HG03196 (cell line): Measurements from ENCODE around the gene ARHGAP42.
"Not testable (repeated sequence)": the region's sequence is repeated elsewhere in the genome, so short reads cannot be mapped to it uniquely, and the experiment has no call there.

Experiments used
- ATAC-seq: cut with Tn5 transposase; IDR thresholded peaks from one replicate; pipeline ENCODE4 v1.9.1; 2021; ENCODE audit not compliant: unreplicated experiment

Gene ARHGAP42, protein sequence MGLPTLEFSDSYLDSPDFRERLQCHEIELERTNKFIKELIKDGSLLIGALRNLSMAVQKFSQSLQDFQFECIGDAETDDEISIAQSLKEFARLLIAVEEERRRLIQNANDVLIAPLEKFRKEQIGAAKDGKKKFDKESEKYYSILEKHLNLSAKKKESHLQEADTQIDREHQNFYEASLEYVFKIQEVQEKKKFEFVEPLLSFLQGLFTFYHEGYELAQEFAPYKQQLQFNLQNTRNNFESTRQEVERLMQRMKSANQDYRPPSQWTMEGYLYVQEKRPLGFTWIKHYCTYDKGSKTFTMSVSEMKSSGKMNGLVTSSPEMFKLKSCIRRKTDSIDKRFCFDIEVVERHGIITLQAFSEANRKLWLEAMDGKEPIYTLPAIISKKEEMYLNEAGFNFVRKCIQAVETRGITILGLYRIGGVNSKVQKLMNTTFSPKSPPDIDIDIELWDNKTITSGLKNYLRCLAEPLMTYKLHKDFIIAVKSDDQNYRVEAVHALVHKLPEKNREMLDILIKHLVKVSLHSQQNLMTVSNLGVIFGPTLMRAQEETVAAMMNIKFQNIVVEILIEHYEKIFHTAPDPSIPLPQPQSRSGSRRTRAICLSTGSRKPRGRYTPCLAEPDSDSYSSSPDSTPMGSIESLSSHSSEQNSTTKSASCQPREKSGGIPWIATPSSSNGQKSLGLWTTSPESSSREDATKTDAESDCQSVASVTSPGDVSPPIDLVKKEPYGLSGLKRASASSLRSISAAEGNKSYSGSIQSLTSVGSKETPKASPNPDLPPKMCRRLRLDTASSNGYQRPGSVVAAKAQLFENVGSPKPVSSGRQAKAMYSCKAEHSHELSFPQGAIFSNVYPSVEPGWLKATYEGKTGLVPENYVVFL

DNA sequence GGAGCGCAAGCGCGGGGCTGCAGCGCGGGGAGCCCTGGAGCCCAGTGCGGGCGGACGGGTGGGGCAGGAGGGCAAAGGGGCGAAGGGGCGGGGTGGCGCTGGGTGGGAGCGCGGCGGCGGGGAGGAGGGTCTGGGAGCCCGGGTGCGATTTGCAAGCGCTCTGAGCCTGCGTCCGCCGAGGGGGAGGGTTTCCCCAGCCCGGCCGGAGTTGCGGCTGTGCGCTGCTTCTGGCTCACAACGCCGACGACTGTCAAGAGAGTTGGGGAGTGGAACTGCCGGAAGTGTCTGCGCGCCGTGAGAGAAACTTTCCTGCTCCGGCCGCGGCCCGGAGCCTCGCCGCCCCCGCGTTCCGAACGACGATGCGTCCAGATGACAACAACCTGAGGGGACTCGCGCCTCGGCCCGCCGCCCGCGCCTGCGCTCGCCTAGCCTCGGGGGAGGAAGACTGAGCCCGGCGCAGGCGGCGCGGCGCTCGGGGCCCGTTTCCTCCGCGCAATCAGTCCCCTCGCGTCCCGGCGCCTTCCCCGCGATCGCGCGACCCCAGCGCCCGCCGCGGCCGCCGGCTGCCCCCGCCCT, at the start of gene ARHGAP42:
TSS of gene ARHGAP42 (plus strand) at position 235 of the 576 bp plus-strand sequence. CDS start 391 bp downstream, outside the sequence.
- peak; percentile 75 for ATAC-seq

DNA sequence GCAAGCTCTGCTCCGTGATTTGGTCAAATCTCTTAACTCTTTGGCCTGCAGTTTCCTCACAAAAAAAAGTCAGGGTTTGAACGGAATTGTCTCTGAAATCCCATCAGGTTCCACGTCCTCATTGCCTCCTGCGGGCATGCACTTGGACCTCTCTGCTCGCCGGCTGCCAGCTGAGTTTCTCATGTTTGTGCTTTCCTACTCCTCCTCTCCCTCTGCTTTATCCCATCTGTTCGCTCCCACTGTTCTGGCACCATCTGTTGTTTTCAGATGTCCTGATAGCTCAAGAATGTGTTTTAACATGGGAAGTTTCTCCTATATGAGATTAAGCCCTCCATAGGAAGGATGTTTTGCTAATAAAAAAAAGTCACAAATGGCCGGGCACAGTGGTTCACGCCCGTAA, 49.4 kb upstream of the ARHGAP42 start:
- ATAC-seq = no peak

DNA sequence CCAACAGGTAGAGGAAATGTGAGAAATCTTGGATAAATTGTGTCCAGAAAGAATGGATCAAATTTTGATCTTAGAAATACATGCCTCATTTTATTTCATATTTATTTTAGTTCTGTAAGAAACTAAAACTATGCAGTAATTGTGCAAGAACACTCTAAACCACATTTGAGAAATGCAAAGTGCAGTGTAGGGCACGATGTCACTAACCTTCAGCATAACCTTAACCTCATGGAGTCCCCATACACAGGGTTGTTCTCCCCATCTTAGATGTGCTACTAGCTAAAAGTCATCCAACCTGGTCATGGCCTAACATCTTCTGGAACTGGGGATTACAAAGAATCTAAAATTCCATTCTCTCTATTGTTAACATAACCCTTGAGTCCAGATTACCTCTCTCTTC, 48.4 kb upstream of the ARHGAP42 start:
- no peak for ATAC-seq

DNA sequence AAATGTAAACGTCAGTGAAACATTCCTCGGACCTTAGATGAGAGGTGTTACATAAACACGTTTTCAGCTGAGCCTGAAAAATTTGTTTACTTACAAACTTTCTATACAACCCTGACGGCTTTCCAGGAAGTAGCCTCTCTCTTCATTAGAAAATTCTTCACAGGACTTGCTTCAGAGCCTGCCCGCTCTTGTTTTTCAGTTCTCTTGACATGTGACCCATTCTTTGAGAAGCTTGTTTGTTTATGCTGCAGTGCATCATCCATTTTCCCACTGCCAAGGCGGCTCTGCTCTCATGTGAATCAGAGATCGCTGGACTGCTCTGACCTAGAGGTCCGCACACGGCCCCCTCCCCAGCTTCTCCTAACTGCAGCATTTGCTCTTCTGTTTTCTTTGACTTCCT, 47.9 kb upstream of the ARHGAP42 start:
- no peak for ATAC-seq

DNA sequence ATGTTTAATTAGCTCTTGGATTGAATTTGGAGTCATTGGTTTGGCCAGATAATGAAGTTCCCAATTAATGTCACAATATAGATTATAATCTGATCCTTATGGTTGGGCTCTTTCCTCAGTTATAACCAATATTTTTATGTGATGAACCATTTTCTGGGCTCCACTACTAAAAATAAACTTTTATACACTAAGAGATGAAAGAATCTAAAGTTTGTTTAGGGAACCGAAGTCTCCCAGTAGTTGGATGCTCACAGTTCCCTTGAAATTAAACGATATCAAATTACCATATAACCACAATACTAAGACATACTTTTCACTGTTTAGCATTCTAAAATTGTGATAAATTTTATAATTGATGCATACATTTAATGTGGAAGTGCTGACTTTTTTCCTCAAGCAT, 47.0 kb upstream of the ARHGAP42 start:
- ATAC-seq = no peak

DNA sequence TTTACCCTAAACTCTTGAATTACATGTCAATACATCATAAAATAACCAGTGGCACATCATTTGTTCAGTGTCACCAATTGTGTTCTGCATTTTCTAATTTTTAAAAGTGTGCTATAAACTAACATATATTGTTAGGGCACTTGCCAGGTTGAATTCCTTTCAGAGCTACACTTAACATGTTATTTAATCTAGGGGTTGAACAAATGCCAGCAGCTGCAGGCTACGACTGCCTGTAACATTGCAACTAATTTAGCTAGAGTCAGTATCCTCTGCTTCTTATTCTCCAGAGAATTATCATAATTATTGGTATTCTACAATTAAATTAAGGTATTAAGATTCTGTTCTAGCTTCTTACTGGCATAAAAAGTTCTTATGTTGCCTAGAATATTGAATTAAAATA, 46.4 kb upstream of the ARHGAP42 start:
- ATAC-seq = no peak

DNA sequence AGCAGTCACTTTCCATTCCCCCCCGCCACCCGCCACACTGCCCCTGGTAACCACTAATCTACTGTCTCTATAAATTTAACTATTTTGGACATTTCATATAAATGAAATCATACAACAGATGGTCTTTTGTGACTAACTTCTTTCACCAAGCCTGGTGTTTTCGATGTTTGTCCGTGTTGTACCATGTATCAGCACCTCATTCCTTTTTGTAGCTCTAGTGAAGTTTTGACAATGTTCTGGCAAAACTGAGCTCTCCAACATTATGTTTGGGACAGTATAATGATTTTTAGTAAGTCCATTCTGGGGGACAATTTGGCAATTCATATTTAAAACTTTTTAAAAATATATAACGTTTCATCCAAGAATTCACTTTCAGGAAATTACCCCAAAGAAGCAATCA, 45.6 kb upstream of the ARHGAP42 start:
- ATAC-seq = no peak

DNA sequence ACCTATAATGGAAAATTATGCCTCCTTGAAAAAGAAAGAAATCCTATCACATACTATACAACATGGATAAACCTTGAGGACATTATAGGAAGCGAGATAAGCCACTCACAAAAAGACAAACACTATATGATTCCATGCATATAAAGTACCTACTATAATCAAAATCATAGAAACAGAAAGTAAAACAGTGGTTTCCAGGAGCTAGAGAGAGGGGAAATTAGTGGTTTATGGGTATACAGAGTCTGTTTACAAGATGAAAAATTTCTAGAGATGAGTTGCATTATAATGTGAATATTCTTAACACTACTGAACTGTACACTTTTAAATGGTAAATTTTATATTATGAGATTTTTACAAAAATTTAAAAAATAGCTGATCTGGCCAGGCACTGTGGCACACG, 40.5 kb upstream of the ARHGAP42 start:
- no peak for ATAC-seq

DNA sequence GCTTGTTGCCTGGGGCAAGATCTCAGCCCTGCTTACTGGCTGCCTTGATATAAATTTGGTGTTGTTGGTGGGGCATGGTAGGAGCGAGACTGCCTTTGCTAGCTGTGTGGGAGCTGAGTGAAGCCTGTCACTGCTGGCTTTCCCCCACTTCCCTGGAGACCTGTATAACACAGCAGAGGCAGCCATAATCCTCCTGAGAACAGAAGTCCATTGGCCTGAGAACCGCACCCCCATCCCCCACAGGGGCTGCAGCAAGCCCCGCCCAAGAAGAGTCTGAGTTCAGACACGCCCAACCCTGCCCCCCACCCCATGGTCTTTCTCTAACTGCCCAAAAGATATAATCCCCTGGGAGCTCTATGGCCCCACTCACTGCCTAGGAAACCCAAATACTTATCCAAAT, 39.2 kb upstream of the ARHGAP42 start:
- no peak for ATAC-seq

DNA sequence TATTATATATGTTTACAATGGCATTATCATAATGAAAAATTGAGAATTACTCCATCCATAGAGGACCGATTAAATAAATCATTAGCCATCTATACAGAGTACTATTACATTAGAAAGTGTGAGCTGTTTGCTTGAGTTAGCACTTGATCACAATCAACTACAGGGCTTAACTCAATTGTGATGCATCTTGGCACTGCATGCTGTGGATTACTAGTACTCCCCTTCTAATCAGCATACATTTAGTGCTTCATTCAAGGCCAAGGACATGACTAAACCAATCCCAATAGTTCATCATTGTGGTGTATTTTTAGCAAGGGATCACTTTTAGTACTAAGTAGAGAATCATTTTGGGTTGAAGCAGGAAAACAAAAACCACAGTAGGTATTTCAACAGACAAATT, 23.5 kb upstream of the ARHGAP42 start:
- ATAC-seq = no peak

DNA sequence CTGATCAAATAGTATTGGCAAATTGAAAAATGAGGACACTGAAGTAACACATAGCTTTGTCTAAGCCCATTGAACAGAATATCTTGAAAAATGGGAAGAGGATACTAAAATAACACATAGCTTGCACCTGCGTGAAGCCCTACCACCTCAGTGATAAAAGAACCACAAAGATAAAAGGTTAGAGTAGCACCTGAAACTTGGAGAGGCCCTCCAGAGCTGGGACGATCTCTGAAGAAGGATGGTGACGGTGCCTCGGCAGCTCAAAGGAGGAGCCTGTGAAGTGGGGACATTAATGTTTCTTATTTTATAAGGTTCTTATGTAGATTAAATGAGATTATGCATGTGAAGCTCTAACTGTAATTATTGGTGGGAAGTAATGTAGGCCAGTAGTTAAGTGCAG, 23.1 kb upstream of the ARHGAP42 start:
- no peak for ATAC-seq

DNA sequence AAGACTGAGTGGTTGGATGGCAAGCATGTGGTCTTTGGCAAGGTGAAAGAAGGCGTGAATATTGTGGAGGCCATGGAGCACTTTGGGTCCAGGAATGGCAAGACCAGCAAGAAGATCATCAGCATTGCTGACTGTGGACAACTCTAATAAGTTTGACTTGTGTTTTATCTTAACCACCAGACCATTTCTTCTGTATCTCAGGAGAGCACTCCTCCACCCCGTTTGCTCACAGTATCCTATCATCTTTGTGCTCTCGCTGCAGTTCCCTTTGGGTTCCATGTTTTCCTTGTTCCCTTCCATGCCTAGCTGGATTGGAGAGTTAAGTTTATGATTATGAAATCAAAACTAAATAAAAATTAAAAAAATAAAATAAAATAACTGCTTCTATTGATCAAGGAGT, 20.3 kb upstream of the ARHGAP42 start:
- not testable (repeated sequence) for ATAC-seq

DNA sequence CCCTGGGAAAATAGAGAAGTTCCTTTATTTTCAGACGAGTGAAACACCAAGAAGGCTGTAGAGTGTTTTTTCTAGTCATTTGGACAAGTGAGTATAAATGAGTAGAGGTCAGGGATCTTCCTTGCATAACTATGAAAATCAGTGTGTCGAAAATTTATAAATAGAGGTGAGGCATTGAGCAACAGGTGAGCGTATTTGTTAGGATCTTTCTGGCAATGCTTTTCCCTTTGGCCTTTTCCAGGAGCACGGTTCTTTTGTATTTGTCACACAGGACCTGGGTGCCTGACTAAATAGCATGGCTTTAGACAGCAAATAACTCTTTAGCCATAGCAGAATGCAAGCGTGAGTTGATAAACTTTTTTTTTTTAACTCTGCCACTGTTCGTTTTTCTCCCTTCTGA, 19.6 kb upstream of the ARHGAP42 start:
- ATAC-seq = no peak

DNA sequence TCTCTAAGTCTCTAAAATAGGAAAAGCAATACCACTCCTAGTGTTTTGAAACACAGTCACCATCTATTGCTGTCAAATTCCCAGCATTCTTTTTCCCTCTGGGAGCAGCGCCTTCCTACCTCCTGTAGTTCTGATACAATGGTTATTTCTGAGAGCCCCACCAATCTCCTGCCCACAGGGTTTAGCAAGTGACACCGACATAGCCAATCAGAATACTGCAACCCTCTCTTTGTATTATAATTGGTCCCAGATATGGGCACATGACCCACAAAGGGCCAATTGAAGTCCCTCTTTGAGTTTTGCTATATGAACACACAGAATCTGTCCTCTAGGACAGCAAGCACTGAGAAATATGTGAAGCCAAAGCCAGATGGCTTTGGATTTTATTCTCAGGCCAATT, 16.9 kb upstream of the ARHGAP42 start:
- no peak for ATAC-seq

DNA sequence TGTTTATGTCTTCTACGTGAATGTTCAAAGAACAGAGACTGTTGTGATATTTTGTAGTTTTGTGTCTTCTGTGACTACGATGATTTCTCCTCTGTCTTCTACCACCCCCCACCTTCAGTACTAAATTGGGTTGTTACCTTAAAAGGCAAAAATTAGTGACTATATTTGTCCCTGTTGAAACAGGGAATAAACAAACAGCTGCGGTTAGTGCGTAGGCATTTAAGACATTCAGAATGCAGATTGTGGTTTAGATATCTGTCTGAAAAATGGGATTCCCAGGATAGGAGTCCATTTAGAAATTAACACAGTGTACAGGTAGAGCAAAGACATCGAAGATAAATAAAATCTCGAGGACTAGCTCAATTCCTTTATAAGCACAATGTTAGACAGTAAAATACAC, 15.6 kb upstream of the ARHGAP42 start:
- ATAC-seq = no peak

DNA sequence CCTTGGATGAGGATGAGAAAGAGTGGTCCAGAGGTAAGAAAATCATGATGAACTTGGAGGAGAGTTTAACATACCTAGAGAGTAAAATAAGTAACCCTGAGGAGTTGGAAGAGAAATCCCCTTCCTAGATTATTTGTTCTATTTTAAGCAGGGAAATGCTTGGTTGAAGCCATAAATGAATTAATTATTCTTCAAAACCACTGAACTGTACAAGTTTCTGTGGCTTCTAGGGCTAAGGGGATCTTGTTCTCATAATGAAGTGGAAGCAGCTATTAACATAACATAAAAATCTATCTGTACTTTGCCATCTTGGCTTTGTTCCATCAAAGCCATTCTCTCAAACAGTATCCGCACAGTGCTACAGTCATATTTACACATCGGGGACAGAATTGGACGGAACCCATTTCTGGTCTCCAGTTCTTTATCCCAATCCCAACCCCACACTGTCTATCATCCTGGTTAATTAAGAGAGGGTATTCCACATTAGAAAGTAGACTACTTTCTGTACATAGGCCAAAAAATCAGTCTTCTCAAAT, 14.5 kb upstream of the ARHGAP42 start:
- ATAC-seq = no peak

DNA sequence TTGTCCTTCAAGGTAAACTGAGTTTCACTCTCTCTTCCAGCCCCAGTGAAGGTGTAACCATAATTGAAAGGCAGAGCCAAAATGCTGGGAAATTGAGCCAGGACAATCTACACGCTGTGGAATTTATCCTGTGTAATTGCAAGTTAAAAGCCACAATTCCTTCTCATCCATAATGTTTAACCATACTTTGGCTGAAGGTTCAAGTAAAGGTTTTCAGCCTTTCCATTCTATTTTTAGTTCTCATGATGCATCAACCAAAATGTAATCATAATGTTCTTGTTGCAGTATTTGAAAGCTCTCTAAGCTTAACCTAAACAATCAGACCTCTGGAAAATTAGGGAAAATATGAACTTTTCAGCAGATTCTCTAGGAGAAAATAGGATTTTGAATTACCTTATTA, 14.0 kb upstream of the ARHGAP42 start:
- no peak for ATAC-seq

DNA sequence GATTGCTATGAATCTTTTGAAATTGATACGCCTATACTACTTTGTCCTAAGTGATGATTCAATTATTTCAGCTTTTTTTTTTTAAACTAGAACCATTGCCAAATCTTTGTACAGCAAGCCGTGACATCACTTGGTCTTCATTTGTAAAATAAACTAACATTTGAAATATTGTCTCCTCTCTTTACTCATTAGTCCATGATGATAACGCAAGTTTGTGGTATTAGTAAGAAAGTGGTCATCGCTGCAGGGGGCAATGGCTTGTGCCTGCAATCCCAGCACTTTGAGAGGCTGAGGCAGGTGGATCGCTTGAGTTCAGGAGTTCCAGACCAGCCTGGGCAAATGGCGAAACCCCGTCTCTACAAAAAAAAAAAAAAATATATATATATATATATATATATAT, 12.9 kb upstream of the ARHGAP42 start:
- no peak for ATAC-seq

DNA sequence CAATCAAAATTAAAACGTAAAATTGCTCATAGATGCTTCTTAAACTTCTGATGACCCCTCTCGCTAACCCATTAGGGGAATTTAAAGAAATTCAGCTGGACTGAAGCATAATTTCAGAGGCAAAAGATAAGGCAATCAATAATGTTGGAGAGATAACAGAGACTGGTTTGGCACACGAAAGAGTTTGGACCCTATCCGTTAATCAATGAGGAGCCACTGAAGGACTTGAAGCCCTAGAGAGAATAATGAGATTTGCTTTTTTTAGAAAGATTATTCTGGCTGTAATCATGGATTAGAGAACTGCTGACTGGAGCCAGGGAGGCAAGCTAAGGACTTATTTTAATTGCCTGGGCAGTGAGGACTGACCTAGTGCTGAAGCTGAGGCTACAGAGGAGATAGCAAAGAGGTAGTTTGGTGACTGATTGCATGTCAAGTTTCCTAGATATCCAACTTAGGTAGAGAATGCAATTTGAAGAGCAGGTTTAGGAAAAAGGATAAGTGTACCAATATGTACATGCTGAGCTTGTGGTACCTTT, 11.9 kb upstream of the ARHGAP42 start:
- no peak for ATAC-seq

DNA sequence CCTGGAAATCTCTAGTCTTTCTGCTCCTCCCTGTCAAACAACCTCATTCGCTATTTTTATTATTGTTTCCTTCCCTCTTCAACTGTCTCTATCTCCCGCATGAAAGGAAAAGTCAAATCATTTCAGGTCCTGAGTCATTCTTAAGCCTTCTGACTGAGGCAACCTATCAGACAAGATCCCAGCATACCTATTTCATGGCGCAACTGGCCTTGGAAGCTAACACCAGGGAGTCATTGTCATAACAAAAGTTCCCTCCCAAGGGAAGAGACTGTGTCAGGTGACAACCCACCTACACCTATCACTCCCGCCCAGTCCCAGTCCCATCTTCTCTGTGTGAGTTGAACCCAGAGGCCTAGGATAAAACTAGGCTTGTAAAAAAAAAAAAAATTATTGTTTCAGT, 10.2 kb upstream of the ARHGAP42 start:
- no peak for ATAC-seq

DNA sequence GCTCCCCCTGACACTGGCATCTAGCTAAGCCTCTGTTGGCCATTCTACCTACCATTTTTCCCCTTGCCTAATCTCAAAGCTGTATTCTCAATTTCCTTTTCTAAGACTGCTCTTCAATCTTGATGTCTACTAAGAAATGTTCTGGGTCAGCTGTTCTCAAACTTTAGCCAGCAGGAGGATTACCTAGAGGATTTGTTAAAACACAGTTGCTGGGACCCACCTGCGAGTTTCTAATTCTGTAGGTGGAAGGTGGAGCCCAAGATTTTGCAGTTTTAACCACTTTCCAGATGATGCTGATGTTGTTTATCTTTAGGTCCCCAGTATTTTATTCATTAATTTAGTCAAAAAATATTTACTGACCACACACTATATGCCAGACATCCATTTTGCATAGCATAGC, 9.3 kb upstream of the ARHGAP42 start:
- no peak for ATAC-seq
